ENCODE measurements around the gene THAP2.

Gene THAP2

GRCh38 chr12:71704920-71705319, 40.8 kb downstream of the THAP2 start:
- DNase-seq, result no peak

DNA sequence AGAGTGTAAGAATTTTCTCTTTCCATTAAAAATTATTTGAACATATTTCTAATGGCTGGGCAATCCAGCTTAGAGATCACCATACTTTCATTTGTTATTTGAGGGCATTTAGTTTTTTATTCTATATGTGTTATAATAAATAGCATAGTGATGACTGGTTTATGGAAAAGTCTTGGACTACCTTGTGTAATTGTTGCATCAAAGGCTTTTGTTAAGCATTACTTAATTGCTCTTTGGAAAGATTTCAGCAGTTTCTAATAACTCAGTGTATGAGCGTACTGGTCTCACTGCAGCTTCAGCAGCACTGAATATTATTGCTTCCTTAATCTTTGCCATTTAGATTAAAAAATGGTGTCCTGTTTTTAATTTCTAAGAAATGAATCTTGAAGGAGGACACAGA, 44.6 kb downstream of the THAP2 start:
- DNase-seq, result no peak

DNA sequence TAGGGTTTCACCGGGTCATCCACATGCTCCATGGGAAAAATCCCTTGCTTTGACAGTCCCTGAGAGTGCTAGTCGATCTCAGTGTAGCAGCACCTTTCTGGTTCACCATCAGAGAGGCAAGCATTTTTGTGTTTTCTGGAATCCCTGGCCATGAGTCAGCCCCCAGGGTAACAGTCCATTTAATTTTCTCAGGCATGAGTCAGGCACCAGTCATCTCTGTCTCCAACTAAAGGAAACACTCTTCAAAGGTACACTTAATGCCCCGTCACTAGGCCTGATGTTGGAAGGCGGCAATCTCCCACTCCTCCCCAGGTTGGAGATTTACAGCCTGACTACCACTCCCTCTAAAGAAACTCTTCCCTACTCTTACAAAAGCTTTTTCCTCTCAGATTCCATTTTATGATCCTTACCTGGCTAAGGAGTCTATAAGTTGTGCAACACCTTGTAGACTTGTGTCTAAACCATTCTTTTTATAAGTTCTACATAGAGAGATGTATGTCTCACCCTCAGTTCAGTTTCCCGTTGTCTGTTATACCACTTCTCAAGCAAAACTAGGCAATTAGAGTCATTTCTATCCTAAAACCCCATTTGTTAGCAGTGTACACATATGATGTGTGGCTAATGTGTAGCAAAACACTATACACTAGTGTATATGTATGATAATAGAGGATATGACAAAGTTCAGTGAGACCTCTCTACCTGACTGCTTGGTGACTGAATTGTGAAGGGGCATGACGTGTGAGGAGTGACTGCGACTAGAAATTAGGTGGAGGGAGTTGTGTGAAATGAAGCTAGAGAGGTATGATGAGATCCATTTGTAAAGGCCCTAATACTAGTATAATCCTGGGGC, 46.4 kb downstream of the THAP2 start:
- DNase-seq, result no peak

- DNase-seq, result no peak
These were observed 54.5 kb downstream of the THAP2 start for GRCh38 chr12:71718611-71719010.

DNA sequence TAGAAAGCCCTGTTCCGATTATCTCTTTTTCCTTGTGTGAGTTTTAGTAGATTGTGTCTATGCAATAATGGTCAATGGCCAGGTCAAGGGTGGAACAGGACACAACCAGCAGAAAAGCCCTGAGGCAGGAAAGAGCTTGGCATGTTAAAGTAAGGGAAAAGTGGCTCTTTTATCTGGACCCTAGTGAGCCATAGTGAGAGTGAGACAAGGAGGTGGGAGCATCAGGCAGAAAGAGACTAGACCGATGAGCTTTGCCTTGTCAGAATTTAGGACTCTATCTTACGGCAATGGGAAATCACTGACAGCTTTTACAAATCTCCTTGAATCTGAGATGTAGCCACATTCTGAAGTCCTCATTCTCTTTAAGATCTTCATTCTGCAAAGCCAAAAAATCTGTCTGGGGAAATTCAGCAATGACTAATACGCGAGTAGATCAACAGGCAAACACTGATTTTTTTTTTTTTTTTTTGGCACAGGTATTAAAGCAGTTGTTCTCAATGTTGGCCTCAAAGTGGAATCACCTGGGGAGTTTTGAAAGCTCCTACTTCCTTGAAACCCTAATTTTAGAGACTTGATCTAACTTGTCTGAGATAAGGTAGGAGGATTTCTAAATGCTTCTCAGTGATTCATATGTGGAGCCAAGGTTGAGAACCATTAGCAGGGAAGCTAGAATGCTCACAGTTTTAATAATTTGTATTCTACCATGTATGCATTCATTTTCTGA, 55.7 kb downstream of the THAP2 start:
- no peak for DNase-seq

DNA sequence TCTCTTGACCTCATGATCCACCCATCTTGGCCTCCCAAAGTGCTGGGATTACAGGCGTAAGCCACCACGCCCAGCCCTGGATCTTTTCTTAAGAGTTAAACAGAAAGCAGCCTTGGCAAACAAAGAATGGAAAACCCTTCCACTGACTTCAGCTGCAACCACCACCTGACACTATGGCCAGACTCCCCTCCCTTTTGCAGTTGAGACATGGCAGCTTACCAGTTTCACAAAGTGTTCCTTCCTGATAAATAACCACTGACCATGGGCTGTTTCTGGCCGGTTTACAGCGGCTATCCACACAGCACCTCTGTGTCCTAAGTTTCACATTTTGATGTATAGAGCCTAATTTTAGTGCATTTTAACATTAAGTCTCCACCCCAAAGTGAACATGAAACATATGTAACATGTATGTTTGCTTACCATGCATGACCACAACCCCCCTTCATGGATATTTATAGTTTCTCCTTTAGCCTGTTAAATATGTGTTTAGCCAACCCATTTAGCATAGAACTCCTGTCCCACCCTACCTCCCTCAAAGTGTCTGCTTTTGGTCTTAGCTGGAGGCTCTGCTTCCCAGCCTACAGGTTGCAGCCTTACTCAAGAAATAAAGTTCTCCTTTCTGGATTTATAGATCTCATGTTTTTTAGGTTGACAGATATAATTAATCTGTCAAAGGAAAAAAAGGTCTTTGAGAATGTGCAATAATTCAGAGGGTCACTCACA, 57.8 kb downstream of the THAP2 start:
- DNase-seq, result peak; percentile 91

GRCh38 chr12:71725011-71725410, 60.9 kb downstream of the THAP2 start:
- no peak for DNase-seq

DNA sequence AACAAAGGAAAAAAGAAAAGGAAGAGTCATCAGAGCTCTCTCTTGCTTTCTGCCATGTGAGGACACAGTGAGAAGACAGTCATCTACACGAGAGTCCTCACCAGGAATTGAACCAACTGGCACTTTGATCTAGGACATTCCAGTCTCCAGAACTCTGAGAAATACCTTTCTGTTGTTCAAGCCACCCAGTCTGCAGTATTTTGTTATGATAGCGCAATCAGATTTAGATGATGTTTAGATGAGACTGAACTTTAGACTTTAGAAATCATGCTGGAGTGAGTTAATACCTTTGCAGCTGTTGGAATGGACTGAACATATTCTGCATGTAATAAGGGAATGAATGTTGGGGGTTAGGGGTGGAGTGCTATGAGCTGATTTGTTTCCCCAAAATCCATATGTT, 62.4 kb downstream of the THAP2 start:
- no peak for DNase-seq

DNA sequence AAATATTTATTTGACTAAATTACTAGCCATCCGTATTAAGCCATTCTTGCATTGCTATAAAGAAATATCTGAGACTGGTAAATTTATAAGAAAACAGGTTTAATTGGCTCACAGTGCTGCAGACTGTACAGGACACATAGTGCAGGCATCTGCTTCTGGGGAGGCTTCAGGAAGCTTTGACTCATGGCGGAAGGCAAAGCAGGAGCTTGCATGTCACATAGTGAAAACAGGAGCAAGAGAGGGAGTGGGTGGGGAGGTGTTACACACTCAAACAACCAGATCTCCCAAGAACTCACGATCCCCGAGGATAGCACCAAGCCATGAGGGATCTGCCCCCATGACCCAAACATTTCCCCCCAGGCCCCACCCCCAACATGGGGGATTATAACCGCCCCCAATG, 63.9 kb downstream of the THAP2 start:
- no peak for DNase-seq
